Activated naive CD8-positive, alpha-beta T cell (primary cell): ENCODE measurements around the gene ATP10A.

Source experiments
- H3K27ac Mint-ChIP-seq: one replicate; pipeline ENCODE4 v1.8.0; 2021; ENCODE audit warnings: mixed read lengths
- H3K27me3 Mint-ChIP-seq: one replicate; pipeline ENCODE4 v1.8.0; 2021; ENCODE audit warnings: mixed read lengths
- H3K36me3 Mint-ChIP-seq: one replicate; pipeline ENCODE4 v1.8.0; 2021; ENCODE audit warnings: mixed read lengths
- H3K4me1 Mint-ChIP-seq: one replicate; pipeline ENCODE4 v1.8.0; 2021; ENCODE audit warnings: low read depth, mixed read lengths
- H3K4me3 Mint-ChIP-seq: one replicate; pipeline ENCODE4 v1.8.0; 2021; ENCODE audit warnings: mild to moderate bottlenecking, mixed read lengths
- H3K9me3 Mint-ChIP-seq: one replicate; pipeline ENCODE4 v1.8.0; 2021; ENCODE audit warnings: low read depth, mixed read lengths

ATP10A gene

DNA sequence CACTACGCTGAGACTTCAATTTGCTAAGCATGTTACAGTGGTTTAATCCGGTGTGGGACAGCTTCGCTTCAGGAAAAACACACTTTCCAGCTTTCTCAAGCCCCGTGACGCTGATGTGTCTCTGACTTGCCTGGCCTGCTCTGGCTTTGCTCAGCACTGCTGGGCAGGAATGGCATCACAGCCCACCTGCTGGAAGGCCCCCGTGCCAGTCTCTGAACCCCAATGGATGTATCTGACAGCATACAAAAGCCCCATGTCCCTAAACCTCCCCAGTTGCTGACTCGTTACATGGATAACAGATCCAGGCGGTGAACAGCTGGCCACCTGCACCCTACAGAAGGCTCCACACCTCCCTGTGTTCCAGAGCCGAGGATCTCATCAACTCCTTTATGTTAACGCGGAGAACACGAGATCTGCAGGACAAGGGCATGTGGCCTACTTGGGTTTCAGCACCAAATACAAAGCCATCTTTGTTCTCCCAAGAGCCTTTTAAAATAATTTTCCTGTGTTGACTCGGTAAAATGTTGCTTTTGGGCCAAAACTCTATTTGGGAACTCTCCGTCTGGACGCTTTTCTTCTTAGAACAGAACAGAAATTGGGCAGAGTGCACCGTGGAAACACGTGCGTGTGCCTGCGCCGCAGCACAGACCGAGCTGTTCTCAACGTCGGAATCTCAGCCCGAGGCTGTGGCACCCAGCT, 61.4 kb downstream of the ATP10A start:
- Mint-ChIP-seq H3K27ac (no peak overlapping the region), H3K4me1 (peaks cover 54% of the 10 kb centered on the region), H3K4me3 (no peak overlapping the region)

DNA sequence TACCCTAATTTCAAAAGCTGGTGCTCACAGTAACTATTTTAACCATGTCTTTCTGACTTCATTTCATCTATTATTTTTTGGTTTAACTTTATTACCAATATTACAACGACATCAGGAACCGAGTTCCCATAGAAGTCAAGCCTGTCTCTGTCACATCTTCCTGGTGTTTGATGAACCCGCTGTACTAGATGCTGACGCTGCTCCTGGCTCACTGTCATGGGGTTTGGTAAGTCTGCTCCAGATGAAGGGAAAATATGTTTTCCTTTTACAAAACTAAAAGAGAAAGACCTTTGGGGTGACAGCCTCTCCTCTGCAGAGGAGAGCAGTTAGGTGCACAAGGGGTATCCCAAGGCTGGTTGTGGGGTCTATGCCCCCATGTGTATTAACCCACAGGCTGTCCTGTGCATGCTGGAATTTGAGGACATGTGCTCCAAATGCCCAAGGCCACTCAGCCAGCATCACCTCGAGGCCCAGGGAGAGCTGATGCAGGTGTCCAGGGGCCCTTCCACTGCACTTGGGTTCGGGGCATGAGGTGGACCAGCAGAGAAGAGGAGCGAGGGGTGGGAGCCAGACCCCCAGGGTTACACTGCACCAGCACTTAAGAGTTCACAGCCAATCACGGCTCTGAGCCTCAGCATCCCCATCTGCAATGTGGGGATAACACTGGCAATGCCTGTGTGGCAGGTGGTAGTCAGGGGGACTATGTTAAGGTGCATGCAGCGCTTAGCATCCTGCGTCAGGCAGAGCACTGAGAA, 62.2 kb downstream of the ATP10A start:
- Mint-ChIP-seq H3K27ac (no peak overlapping the region), H3K9me3 (no peaks in the 10 kb centered on the region), H3K27me3 (no peaks in the 10 kb centered on the region), H3K4me3 (peak overlapping the region; percentile 70), H3K4me1 (peaks cover 54% of the 10 kb centered on the region), H3K36me3 (peaks cover 2% of the 10 kb centered on the region)

More for the DNA sequence above, 61.4 kb downstream of the ATP10A start:
- Mint-ChIP-seq H3K27me3 (no peaks in the 10 kb centered on the region), H3K9me3 (no peaks in the 10 kb centered on the region), H3K36me3 (peaks cover 2% of the 10 kb centered on the region)

DNA sequence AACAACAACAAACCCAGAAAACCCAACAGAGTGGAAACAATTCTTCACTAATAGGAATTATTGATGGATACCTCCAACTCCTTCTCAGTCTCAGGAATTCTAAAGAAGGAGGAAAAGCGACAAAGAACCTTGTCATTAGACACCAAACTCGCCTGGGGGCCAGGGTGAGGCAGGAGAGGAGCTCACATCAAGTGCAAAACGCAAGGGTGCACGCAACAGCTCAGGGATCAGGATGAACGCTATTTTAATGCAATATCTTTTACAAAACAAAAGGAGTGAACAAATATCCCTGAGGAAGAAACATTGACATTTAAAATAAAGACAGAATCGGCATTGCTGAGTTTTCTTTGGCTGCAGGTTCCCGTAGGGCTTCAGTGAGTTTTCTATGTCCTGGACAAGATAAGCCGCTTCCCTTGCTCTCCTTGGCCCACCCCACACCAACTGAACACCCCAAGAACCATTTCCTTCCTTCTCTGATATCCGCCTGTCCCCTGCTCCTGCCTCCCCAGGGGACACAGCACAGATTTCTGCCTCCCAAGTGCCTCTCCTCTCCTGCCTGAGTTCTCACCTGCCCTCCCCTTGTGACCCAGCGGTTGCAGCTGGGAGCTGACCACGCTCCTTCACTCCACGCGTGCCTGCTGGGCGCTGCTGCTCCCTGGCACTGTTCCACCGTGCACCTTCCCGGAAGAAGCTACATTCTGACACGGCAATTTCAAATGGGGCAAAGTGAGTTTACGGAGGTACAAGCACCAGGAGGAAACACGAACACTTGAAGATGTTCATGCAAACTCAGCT, 63.0 kb downstream of the ATP10A start:
- Mint-ChIP-seq H3K27me3 (no peaks in the 10 kb centered on the region), H3K4me1 (peaks cover 54% of the 10 kb centered on the region), H3K4me3 (peak overlapping the region; percentile 70), H3K36me3 (peaks cover 4% of the 10 kb centered on the region), H3K9me3 (no peaks in the 10 kb centered on the region), H3K27ac (peak overlapping the region; percentile 83)

DNA sequence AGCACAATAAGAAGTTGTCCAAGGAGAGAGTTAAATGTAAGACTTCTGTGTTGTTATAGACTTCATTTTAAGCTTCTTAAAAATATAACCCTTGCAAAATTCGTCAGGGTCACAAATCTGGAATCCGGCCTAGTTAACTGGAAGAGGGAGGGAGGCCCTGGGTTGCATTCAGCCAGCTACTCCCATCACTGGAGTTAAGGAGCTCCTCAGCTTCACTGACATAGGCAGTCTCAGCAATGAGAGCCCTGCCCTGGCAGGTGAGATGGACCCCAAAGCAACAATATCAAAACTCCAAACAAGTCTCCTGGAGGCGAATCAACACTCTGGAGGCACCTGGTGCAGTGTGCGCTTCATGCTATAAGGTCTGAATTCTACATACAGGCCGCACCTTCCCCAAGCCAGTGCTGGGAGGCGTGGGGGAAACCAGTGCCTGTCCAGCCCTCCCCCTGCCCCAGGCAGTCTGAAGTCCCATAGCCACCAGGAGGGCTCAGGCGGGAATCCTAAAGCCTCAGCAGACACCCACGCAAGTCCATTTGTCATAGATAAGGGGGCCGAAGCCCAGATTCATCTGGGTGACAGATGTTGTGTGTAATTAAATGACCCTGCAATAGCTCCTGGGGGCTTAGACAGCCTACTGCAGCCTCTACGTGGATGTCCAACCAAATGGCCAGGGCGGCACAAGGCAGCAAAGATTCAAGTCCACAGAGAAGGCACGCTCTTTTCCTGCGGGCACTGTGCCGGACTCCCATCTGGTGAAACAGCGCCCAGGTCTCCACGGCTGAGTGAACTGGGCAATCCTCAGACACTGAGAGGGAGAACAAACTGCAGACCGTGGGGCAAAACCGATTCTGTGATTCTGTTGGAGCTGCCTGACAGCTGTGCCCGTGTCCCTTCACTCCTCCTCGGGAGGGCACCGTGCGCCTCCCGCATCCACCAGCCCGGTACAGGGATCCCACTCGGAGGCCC, 64.9 kb downstream of the ATP10A start:
- Mint-ChIP-seq H3K27me3 (no peaks in the 10 kb centered on the region), H3K36me3 (peaks cover 4% of the 10 kb centered on the region), H3K4me3 (no peak overlapping the region), H3K9me3 (no peaks in the 10 kb centered on the region), H3K4me1 (peaks cover 57% of the 10 kb centered on the region), H3K27ac (peak overlapping the region; percentile 34)

DNA sequence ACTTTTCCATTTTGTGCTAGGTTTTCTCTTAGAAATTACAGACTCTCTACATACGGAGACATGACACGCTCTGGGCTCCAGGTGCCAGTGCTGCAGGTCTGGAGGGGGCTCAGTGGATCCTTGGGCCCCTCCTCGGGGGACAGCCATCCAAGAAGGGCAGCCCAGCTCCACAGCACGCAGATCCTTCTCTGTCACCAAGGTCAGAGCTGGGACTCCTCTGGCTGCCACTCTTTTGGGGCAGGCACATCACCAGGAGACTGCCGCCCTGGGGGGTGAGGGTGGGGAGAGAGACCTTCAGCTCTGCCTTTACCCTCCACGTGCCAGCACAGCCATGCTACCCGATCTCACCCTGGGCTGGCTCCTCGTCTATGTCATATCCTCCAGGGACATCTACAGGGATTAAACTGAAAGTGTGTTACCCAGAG, 65.6 kb downstream of the ATP10A start:
- no peaks in the 10 kb centered on the region for H3K27me3 Mint-ChIP-seq
- H3K9me3 Mint-ChIP-seq, result no peaks in the 10 kb centered on the region
- peaks cover 4% of the 10 kb centered on the region for H3K36me3 Mint-ChIP-seq
- H3K4me3 Mint-ChIP-seq, result no peak overlapping the region
- H3K4me1 Mint-ChIP-seq, result peaks cover 57% of the 10 kb centered on the region
- peak overlapping the region; percentile 34 for H3K27ac Mint-ChIP-seq

DNA sequence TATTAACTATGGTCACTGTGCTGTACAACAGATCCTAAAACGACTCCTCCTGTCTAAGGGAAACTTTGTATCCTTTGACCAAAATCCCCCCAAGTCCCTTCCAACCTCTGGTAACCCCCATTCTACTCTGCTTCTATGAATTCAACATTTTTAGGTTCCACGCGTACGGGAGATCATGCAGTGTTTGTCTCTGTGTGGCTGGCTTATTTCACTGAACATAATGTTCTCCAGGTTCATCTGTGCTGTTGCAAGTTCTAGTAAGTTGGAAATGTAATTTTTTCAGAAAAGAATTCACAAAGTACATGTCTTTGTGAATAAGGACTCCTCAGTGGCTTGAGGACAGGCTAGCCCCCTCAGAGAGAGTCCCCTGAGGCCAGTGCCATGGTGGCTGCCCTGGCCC, 66.1 kb downstream of the ATP10A start:
- no peaks in the 10 kb centered on the region for H3K9me3 Mint-ChIP-seq
- H3K36me3 Mint-ChIP-seq, result peaks cover 4% of the 10 kb centered on the region
- H3K4me3 Mint-ChIP-seq, result no peak overlapping the region
- peaks cover 58% of the 10 kb centered on the region for H3K4me1 Mint-ChIP-seq
- no peaks in the 10 kb centered on the region for H3K27me3 Mint-ChIP-seq
- H3K27ac Mint-ChIP-seq, result no peak overlapping the region

DNA sequence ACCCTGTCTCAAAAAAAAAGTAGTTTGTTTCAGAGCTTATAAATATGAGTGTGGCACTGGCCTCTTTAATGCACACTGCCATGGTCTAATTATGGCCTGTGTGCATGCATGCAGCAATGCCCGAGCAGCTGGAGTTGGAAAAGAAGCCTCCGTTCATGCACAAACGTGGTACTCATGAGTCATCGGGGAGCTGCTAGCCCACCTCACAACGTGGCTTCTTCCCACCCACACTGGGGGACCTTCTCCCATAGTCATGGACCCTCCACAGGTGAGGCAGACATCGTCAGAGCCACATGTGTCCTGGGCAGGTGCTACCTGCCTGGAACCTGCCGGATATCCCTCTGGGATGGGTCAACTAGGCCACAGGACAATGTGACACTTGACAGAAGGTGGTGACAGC, 66.7 kb downstream of the ATP10A start:
- Mint-ChIP-seq H3K36me3 (peaks cover 4% of the 10 kb centered on the region), H3K27me3 (no peaks in the 10 kb centered on the region), H3K4me3 (no peak overlapping the region), H3K27ac (no peak overlapping the region), H3K9me3 (no peaks in the 10 kb centered on the region), H3K4me1 (peaks cover 62% of the 10 kb centered on the region)

DNA sequence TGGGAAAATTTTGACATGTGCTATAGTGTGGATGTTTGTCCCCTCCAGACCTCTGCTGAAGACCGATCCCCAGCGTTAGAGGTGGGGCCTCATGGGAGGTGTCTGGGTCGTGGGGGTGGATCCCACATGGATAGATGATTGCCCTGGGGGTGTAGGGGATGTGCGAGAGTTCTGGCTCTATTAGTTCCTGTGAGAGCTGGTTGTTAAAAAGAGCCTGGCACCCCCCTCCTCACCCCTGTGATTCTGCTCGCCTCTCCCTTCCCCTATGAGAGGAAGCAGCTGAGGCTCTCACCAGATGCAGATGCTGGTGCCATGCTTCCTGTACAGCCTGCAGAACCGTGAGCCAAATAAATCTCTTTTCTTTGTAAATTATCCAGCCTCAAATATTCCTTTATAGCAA, 67.4 kb downstream of the ATP10A start:
- H3K4me1 Mint-ChIP-seq, result peaks cover 63% of the 10 kb centered on the region
- H3K36me3 Mint-ChIP-seq, result peaks cover 4% of the 10 kb centered on the region
- H3K27ac Mint-ChIP-seq, result no peak overlapping the region
- H3K9me3 Mint-ChIP-seq, result no peaks in the 10 kb centered on the region
- H3K4me3 Mint-ChIP-seq, result no peak overlapping the region
- no peaks in the 10 kb centered on the region for H3K27me3 Mint-ChIP-seq

DNA sequence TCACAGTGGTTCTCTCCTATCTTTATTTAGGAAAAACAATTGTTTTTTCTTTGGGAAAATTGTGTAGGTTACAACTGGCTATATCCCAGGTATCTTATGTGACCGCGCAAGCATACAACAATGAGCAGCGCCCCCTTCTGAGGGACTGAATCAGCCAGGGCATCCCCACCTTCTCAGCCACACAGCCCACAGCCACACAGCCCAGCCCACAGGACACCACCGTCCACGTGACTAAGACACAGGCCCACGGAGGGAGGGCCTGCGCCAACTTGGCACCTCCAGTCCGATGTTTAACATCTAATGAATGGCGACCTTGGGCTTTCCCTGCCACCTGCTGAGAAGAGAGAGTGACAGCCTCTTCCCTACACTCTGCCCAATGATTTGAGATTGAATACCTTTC, 68.1 kb downstream of the ATP10A start:
- Mint-ChIP-seq H3K9me3 (no peaks in the 10 kb centered on the region), H3K27me3 (no peaks in the 10 kb centered on the region), H3K36me3 (peaks cover 2% of the 10 kb centered on the region), H3K4me1 (peaks cover 63% of the 10 kb centered on the region), H3K4me3 (no peak overlapping the region), H3K27ac (no peak overlapping the region)

DNA sequence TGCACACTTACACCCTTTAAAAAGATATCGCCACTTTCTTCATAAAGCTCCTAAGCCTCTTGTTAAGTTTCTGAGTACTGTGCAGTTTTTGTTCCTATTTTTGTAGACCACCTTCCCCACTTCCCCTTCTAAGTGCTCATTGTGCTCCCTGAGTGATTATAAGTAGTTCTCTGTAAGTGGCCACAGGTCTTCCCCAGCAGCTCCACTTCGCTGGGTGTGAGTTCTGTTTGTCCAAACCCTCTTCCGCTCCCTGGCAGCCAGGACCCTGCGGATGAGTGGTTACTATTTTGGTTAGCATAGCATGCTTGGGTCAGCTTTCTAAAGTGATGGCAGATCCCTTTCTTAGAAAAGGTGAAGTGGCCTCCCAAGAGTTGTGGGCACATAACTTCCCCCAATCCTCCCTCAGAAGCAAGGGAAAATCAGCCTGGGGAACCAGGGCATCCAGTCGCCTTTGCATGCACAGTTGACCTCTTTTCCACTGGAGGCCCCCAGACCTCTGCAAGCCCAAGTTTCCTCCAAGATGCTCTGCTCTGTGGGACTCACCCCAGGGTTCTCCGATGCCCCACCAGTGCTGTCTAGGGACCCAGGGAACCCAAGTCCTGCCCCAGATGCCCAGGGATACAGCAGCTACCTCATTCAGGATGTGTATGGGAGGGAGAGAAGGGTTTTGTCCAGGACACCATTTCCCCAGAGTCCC, 69.6 kb downstream of the ATP10A start:
- peaks cover 65% of the 10 kb centered on the region for H3K4me1 Mint-ChIP-seq
- H3K27ac Mint-ChIP-seq, result no peak overlapping the region
- no peaks in the 10 kb centered on the region for H3K27me3 Mint-ChIP-seq
- H3K9me3 Mint-ChIP-seq, result no peaks in the 10 kb centered on the region
- peaks cover 6% of the 10 kb centered on the region for H3K36me3 Mint-ChIP-seq
- H3K4me3 Mint-ChIP-seq, result no peak overlapping the region

DNA sequence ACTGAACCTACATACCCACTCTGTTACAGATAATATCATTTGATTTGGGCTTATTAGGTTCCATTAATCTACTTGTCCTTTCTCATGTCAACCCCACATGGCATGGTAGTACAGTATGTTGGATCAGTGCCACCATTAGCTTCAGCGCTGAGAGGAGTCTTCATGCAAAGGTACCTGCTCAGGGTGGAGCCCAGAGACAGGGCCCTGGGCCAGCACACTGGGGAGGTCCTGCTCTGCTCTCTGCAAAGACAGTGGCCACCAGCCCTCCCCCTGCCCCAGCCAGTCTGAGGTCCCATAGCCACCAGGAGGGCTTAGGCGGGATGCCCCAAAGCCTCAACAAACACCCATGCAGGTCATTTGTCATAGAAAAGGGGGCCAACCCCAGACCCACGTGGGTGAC, 71.0 kb downstream of the ATP10A start:
- Mint-ChIP-seq H3K27me3 (no peaks in the 10 kb centered on the region), H3K4me1 (peaks cover 64% of the 10 kb centered on the region), H3K9me3 (no peaks in the 10 kb centered on the region), H3K36me3 (peaks cover 6% of the 10 kb centered on the region), H3K4me3 (no peak overlapping the region), H3K27ac (peak overlapping the region; percentile 38)

DNA sequence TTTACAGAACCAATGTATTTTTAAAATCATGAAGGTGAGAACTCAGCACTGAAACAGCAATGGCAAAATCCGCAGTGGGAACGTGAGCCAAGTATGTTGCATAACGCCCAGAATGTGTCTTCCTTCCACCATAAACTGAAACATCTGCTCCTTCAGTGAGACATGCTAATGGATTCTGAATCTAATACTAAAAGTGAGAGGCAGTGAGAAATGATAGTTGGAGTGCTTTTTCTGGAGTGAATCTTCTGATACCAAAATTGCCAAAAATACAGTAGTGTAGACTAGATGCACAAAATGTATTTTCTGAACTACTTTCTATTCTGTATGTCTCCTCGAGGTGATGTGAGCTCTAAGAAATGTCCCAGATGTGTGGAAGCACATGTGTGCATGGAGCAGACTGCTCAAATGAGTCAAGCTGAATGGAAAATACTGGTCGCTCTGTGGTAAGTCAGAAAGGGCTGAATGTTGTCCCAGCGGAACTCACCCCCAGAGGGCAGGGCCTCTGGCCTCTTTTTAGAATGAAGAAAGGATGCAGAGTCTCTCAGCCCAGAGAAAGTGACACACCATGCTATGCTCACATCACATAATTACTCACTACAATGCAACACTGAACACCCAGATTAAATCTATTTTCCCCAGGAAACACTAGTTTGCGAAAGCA, 73.0 kb downstream of the ATP10A start:
- H3K27ac Mint-ChIP-seq, result peak overlapping the region; percentile 85
- H3K27me3 Mint-ChIP-seq, result no peaks in the 10 kb centered on the region
- no peak overlapping the region for H3K4me3 Mint-ChIP-seq
- H3K36me3 Mint-ChIP-seq, result peaks cover 4% of the 10 kb centered on the region
- peaks cover 57% of the 10 kb centered on the region for H3K4me1 Mint-ChIP-seq
- no peaks in the 10 kb centered on the region for H3K9me3 Mint-ChIP-seq

DNA sequence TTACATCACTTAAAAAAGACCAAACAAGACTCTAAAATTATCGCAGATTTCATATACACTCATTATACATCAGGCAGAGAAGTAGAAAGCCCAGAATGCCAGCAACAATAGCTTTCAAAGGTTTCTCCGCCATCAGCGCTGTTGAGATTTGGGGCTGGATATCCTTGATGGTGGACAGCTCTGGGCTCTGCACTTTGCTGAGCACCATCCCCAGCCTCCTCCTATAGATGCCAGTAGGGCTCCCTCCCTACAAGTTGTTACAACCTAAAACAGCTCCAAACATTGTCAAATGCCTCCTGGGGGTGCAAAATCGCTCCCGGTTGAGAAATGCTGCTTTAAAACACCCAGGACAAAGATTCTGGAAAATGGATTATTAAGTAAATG, 73.5 kb downstream of the ATP10A start:
- peaks cover 57% of the 10 kb centered on the region for H3K4me1 Mint-ChIP-seq

More for the DNA sequence above, 73.5 kb downstream of the ATP10A start:
- H3K9me3 Mint-ChIP-seq, result no peaks in the 10 kb centered on the region
- peak overlapping the region; percentile 85 for H3K27ac Mint-ChIP-seq
- H3K36me3 Mint-ChIP-seq, result peaks cover 4% of the 10 kb centered on the region
- no peak overlapping the region for H3K4me3 Mint-ChIP-seq
- no peaks in the 10 kb centered on the region for H3K27me3 Mint-ChIP-seq
